HG02970 (cell line): ENCODE measurements around the gene SYNJ2.
"Not testable (repeated sequence)": the region's sequence is repeated elsewhere in the genome, so short reads cannot be mapped to it uniquely, and the experiment has no call there.

Source experiments
- ATAC-seq: cut with Tn5 transposase; IDR thresholded peaks from one replicate; pipeline ENCODE4 v1.9.1; 2021; ENCODE audit warnings: mild to moderate bottlenecking, moderate library complexity, moderate number of reproducible peaks; ENCODE audit not compliant: unreplicated experiment, low FRiP score

The SYNJ2 gene

DNA sequence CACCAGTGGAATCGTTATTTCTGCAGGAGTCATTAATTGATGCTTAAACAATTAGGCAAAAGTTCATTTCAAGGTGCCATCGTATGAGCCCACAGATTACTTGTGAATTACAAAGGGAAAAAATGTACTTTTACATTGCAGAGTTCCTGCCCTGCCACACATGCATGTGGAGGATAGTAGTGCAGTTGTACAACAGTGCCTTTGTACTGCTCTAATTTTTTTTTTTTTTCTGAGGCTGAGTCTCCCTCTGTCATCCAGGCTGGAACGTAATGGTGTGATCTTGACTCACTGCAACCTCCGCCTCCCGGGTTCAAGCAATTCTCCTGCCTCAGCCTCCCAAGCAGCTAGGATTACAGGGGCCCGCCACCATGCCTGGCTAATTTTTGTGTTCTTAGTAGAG, 26.0 kb upstream of the SYNJ2 start:
- no peak for ATAC-seq

DNA sequence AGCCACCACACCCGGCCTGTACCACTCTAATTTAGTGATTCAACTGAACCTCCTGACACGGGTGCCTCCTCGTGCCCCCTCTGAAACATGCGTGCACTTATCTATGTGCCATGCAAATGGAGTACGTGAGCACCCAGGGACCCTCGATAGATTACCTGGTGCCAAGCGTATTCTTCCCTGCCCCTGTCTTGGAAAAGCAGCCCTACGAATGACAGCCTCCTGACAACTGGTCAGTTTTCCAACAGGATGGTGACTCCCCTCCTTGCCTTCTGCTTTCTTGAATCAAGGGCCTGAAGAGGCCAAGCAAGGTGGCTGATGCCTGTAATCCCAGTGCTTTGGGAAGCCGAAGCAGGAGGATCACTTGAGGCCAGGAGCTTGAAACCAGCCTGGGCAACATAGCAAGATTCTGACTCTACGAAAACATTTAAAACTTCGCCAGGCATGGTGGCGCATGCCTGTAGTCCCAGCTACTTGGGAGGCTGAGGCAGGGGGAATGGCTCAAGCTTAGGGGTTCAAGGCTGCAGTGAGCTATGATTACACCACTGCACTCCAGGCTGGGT, 25.4 kb upstream of the SYNJ2 start:
- ATAC-seq = no peak

DNA sequence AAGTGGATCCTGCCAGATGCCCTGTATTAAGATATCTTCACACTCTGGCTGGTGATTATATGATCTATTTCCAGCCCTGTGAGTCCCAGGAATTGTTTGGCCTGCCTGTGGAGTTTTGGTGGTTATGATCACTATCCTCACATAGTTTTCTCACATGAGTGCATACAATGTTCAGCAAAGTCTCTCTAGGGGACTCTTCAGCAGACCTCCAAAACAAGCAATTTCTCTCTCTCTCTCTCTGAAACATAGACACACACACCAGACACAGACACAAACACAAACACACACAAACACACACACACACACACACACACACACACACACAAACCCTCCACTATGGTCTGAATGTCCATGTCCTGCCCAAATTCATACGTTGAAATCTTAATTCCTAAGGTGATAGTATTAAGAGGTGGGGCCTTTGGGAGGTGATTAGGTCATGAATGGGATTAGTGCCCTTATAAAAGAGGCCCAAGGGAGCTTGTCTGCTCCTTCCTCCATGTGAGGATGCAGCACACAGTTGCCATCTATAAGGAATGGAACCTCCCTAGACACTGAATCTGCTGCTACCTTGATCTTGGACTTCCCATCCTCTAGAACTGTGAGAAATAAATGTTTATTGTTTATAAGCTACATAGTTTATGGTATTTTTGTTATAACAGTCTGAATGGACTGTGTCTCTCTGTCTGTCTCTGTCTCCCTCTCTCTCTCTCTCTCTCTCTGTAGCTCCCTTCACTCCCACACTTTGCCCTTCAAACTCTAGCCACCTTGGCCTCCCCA, 22.0 kb upstream of the SYNJ2 start:
- ATAC-seq = no peak

DNA sequence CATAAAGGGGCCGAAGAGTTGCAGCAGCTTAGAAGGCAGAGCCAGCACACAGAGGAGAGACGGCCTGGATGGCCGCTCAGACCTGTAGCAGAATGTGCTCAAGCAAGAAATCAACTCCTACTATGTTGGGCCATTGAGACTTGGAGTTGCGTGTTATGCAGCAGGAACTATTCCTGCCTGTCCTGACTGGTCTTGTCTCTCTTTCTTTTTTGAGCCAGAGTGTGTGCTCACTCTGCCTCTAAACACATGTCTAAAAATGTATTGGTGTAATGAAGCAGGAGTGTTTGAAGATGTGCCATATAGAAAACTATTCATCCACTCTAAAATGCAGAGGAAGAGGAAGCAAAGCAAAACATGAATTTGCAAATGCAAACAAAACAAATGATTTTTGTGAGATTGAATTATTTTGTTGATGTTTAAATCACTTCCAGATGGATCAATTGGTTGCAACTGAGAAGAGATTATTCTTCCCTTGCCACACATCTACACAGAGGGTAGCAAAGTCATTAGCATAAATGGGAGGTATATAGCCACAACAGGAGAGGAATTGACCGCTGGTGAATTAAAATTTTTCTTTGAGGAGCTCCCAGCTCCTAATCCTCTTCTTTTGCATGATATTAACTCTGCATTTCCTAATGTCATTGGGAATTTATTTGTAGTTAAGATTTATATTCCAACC, 20.4 kb upstream of the SYNJ2 start:
- ATAC-seq = no peak

DNA sequence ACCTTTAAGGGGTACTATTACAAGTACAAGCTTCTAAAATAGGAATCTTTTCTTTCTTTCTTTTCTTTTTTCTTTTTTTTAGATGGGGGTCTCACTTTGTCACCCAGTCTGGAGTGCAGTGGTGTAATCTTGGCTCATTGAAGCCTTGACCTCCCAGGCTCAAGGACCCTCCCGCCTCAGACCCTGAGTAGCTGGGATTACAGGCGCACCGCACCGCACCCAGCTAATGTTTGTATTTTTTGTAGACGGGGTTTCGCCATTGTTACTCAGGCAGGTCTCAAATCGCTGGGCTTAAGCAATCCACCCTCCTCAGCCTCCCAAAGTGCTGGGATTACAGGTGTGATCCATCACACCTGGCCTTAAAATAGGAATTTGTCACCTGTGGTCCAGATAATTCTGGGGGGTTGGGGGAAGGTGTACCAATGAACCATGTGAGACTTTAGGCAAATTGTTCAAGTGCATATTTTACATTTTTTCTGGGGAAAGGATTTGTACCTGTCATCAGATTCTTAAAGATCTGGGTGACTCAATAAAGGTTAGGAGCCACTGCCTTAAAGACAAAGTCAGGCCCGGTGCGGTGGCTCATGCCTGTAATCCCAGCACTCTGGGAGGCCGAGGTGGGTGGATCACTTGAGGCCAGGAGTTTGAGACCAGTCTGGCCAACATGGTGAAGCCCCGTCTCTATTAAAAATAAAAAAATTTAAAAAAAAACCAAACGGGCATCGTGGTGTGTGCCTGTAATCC, 19.7 kb upstream of the SYNJ2 start:
- no peak for ATAC-seq

DNA sequence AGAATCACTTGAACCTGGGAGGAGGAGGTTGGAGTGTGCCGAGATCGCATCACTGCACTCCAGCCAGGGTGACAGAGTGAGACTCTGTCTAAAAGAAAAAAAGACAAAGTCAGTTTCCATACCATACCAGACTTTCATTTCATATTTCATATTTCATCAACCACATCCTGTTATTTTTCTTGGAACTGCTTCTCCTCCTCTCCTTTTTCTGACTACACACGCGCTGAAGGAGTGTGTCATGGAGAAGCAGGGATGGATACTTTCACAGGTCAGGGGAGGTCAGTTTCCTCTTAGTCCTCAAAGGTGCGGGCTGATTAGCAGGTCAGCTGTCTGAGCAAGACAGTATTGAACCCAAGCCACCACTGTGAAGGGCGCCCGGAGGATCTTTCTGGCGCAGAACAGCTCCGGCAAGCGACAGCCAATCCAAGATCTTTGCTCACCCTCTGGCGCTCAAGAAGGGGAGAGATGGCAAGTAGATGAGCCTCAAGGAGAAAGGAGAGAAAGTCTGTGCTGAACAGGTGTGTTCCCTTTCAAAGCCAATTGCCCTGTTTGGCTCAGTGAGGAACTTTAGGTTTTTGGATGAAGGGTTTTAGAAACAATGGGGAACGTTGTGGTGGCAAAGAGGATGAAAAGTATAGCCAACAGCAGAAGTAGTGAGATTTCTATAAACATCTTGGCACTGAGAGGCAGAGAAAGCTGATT, 18.9 kb upstream of the SYNJ2 start:
- ATAC-seq = no peak

DNA sequence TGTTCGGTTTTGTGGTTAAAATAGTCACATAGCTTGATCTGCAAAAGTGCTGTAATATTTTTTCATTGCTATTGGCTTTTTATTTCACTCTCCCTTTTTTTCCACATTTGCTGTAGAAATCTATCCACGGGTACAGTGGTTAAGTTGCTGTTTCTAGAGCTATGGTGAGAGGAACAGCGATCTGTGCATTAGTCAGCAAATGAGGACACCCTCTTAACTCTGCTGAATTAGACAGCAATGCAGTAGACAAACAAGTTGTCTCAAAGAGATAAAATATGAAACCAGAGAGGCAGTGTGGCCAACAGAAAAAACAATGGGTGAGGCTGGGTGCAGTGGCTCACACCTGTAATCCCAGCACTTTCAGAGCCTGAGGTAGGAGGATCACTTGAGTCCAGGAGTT, 17.6 kb upstream of the SYNJ2 start:
- no peak for ATAC-seq

DNA sequence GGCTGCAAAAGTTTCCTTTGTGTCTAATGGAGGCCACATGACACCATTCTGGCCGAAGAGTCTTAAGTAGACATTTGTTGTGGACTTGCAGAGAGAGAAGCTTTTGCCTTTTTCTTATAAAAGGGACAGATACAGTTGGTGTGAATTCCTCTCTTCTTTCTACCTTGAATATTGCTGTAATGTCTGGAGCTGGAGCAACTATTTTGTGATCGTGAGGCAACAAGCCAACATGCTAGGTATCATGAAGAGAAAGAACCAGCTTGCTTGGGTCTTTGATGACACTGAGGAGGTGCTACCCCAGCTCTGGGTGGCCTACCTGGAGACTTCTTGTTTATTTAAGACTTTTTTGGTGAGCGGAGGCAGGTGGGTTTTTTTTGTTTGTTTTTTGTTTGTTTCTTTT, 16.3 kb upstream of the SYNJ2 start:
- ATAC-seq = no peak

DNA sequence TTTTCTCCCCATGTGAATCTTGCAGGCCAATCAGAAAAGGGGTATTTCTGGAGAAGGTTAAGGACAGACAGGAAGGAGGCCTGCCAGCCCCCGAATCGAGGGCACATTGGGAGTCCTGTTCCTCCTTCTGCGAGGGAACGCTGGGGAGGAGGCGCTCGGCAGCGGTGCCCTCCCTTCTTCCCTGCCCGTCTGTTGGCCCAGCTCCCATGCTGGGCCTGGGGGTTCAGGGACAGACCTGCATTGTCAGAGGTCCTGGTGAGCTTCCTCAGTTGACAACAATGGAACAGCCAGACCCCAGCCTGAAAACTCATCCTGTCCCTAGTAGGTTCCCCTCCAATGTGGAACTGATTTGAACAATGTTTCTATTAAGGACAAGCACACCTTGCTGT, 15.1 kb upstream of the SYNJ2 start:
- no peak for ATAC-seq

DNA sequence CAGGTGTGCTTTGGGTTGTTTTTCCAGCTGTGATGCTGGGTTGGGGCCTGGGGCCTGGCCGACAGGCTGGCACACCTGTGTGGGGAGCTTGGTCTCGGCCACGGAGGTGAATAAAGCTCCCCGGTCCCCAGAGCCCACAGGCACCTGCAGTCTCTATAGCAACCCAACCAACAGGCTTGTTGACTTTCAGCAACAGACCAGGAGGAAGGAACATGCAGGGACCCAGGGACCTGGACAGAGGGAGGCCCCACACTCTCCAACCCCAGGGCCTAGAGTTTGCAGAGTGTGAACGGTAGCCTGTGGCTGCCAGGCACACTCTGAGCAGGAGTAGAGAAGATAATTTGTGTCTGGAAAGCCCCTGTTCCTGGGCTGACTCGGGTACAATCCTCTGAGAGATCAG, 14.6 kb upstream of the SYNJ2 start:
- no peak for ATAC-seq

DNA sequence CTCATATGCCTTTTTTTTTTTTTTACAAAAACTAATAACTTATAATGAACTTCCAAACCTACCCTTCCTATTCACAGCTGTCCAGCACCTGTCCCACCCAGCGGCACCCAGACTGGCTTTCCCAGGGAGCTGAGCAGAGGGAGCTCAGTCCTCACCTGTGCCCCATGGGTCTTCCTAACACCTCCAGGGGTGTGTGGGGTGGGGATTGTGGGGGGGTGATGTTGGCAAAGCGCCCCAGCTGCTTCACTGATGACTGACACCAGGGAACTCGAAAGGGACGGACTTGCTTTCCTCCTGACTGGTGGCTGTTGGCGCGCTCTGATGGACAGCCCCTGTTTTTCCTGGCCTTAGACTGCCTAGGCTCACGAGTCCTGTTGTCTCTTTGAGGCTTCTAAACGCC, 14.2 kb upstream of the SYNJ2 start:
- no peak for ATAC-seq

DNA sequence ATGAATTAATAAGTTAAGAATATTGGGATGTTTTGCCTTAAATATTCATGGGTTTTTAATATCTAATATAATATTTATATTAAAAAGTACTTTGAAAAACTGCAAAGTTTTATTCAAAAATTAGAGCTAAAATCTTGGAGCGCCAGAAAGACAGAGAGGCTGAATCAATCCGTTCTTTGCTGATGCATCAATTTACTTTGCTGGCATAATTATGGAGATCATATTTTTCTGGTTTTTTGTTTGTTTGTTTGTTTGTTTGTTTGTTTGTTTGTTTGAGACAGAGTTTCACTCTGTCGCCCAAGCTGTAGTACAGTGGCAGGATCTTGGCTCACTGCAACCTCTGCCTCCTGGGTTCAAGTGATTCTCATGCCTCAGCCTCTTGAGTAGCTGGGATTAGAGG, 9.5 kb upstream of the SYNJ2 start:
- ATAC-seq = not testable (repeated sequence)

DNA sequence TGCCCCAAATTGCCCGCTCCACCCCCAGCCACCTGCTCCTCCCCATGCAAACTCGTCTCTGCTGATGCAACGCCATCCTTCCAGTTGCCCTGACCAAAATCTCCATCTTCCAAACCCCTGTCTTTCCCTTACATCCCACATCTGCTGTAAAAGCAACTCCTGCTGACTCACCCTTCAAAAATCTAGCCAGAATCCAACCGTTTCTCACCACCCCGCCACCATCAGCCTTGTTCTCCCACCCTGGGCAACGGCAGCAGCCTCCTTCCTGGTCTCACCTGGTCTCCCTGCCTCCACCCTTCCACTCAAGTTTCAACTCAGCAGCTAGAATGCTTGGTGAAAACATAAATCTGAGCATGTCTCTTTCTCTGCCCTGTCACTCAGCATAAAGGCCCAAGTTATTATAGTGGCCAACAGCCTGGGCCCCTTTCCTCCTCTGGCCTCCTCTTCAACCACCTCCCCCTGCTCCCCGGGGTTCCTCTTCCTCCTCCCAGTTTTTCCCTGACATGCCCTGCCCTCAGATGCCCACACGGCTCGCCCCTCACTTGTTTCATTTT, 7.2 kb upstream of the SYNJ2 start:
- no peak for ATAC-seq

DNA sequence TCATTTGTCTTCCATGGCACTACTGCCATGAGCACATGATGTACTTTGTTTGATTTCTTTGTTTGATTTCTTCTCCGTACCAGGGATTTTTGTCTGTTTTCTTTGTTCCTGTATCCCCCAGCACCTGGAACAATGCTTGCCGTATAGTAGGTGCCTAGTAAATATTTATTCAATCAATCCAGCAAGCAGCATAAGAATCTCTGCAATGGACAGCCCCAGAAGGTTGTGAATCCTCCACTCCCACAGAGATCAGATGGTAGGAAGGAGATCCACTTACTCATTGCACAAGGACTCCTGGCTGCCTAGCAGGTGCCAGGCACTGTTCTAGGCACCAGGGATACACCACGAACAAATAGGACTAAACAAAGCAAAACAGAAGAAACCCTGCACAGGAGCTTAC, 6.7 kb upstream of the SYNJ2 start:
- ATAC-seq = no peak

DNA sequence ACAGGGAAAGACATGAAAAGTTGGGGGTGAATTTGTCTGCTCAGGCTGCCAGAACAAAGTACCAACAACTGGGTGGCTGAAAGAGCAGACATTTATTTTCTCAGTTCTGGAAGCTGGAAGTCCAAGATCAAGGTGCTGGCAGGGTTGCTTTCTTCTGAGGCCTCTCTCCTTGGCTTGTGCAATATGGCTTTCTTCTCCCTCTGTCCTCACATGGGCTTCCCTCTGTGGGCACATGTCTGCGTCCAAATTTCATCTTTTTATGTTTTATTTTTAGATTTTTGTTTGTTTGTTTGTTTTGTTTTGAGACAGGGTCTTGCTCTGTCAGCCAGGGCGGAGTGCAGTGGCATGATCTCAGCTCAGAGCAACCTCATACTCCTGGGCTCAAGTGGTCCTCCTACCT, 6.2 kb upstream of the SYNJ2 start:
- ATAC-seq = no peak

DNA sequence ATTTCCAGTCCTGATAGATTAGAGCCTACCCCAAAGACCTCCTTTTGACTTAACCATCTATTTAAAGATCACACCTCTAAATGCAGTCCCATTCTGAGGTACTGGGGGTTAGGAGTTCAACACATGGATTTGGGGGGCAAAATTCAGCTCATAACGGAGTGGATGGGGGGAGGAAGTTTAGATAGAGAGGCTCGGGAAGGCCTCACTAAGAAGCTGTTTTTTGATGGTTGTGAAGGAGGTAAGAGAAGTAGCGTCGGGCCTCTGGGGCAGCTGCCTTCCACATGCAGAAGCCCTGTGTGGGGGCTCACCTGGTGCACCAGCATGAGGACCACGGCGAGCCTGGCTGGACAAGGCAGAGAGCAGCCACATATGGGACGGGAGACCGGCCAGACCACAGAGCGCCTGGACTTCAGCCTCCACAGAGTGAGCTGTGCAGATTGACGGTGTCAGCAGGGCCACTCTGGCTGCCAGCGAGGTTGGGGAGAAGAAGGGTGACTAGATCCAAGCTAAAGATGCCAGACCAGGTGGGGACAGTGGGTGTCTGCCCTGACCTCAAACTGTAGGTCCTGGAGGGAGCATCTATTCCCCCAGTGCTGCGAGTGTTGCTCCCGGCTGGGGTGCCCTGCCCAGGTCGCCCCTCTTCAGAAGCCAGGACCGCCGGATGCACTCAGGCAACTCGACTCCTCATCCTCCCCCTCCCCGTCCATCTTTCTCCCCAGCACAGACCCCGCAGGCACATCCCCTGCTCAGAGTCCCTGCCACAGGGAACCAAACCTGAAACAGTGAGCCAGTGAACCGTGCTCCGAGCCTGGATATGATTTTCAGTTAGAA, 5.1 kb upstream of the SYNJ2 start:
- ATAC-seq = no peak

DNA sequence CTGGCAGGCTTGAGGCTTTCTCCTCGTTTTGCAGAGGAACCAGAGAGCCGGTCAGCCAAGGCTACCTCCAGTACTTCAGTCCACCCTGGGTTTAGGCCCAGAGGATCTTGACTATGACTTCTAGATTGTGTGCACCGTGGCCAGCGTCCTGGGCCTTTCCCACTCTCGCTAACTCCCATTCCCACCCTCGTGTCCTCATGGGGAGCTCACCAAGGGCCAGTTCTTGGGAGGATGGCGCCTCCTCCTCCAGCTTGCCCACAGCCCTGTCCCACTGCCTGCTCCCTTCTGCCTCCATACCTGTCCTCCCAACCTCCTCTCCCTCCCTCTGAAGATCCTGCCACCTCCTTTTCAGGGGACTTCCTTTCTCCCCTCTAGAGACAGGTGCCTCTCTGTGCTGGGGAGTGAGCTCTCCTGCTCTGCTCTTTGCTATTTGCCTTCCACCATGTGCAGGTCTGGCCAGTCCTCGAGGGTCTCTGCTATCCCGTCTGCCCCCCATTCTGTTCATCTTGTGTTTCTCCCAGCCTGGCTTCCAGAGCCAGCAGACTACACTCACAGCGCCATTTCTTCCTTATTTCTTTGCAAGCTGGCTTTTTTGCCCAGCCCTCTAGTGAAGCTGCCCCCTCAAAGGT, 4.4 kb upstream of the SYNJ2 start:
- ATAC-seq = no peak

DNA sequence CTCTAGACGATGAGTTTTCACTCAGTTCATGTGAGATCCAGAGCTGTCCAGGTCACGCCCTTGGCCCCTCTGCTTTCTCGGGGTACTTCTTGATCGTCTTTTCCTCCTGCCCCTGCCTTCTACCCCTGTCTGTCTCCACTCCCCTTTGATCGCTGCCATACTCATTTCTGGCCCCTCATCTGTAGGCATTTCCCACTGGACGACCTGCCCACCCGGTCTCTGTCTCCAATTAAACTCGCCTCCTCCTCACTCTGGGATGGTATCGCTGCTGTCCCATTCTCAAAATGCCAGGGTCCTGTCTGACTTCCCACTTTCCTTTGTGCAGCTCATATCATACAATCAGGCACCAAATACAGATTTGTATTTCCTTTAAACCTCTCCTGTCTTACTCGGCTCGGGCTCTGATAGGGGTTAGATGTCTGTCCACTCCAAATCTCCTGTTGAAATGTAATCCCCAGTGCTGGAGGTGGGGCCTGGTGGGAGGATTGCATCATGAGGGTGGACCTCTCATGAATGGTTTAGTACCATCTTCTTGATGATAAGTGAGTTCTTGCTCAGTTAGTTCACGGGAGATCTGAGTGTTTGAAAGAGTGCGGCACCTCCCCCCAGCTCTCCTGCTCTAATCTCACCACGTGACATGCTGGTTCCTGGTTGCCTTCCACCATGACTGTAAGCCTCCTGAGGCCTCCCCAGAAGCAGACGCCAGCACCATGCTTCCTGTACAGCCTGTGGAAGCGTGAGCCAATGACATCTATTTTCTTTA, 3.5 kb upstream of the SYNJ2 start:
- no peak for ATAC-seq
